Stimulated activated CD8-positive, alpha-beta memory T cell treated with anti-CD3 and anti-CD28 coated beads, Interleukin-4, amount 100 ng/mL, for 24 hours (primary cell): Measurements from ENCODE around the gene KIF26B.

Experiments
- DNase-seq: peaks from one replicate; pipeline ENCODE4 v3.0.0-alpha.2; 2020; ENCODE audit warnings: low read depth

KIF26B gene

GRCh38 chr1:245512181-245512888 lies 357.6 kb downstream of the KIF26B start:
- no peak for DNase-seq

GRCh38 chr1:245512980-245513578 lies 358.3 kb downstream of the KIF26B start:
- DNase-seq, result no peak

DNA sequence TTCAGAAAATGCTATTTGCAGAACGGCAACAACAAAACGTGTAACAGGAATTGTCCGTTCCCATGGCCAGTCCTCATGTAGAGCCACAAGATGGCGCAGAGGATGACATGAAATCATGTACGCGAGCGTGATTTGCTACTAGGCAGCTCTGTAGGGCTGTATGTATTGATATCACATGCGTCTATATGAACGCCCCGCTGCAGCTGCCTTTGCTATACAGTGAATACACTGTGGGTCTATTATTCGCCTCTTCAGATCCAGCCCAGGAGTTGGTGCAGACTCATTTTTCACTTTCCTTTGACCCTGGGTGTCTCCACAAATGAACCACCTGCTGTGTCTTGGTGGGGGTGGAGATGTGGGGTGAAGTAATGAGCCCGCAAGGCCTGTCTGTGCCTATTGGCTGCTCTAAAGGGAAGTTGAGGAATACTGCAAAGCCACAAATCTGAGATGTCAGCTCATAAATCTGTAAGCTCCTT lies 361.5 kb downstream of the KIF26B start:
- DNase-seq, result no peak

GRCh38 chr1:245520611-245521010 lies 365.8 kb downstream of the KIF26B start:
- DNase-seq, result no peak

DNA sequence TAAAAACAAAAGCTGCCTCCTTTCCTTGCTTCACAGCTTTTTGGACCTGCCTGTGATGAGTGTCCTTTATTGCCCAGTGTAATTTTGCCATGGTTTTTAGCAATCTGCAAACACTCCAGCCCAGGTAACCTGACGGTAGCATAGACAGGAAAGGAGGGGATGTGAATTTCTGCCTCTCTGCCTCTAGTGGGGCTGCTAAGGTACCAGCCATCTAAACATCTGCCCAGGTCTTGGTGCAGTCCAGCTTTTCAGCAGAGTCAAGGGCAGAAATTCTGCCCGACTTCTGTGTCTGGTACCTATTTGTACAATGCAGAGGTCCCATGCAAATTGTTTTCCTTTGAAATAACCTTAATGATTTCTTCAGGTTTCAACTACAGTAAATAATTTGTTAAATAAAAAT lies 371.4 kb downstream of the KIF26B start:
- DNase-seq, result no peak

GRCh38 chr1:245528258-245528635 lies 373.5 kb downstream of the KIF26B start:
- no peak for DNase-seq

DNA sequence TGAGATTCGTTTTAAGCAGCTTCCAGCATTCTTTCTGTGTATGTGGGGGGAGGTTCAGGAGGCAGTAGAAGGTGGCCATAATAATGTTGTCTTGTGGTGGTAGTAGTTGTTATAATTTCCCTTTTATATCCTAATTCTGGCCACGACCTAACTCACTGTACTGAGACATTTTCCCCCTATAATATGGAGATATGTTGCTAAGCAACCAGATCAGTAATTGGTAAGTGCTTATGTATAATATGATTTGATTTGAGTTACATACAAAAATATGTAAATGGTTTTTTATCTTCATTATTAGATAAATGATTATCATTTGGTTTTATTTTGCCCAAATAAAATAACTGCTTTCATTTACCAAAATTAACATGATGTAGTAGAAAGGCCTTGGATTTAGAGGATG lies 376.2 kb downstream of the KIF26B start:
- DNase-seq, result no peak

DNA sequence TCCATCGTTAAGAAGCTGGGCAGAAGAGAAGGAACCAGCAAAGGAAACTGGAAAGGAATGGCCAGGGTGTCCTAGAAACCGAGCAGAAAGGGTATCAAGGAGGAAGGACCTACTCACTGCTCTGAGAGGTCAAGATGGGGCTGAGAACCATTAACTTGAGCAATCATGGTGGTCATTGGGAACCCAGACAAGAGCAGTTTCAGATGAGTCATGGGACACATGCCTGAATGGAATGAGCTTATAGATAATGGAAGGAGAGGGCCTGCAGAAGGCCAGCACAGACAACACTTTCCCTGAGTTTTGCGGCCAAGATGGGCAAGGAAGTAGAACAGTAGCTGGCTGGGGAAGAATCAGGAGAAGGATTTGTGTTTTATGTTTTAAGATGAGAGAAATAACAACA lies 383.2 kb downstream of the KIF26B start:
- no peak for DNase-seq

- no peak for DNase-seq
These were observed 383.9 kb downstream of the KIF26B start for GRCh38 chr1:245538671-245539070.

GRCh38 chr1:245541369-245541768 lies 386.6 kb downstream of the KIF26B start:
- no peak for DNase-seq

GRCh38 chr1:245542365-245542764 lies 387.6 kb downstream of the KIF26B start:
- DNase-seq, result no peak

- DNase-seq, result no peak
These were observed 389.5 kb downstream of the KIF26B start for GRCh38 chr1:245544236-245544635.

DNA sequence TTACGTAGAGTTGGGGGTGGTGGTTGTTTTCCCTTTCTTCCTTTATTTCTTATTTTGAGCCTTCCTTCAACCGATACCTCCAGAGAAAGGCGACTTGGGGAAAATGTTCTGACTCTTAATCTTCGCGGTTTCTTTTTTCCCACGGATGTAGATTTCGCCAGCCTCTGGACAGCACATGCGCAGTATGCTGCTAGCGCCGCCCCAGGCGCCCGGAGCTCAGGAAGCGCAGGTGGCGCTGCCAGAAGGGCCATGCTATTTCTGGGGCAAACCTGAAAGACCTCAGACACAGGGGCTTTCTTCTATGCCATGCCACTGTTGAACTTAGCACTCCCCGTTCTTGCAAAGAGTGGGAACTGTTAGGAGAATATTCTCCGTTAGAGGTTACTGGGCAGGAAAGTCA lies 392.1 kb downstream of the KIF26B start:
- DNase-seq, result no peak

- DNase-seq, result no peak
These were observed 395.4 kb downstream of the KIF26B start for GRCh38 chr1:245549996-245550719.

DNA sequence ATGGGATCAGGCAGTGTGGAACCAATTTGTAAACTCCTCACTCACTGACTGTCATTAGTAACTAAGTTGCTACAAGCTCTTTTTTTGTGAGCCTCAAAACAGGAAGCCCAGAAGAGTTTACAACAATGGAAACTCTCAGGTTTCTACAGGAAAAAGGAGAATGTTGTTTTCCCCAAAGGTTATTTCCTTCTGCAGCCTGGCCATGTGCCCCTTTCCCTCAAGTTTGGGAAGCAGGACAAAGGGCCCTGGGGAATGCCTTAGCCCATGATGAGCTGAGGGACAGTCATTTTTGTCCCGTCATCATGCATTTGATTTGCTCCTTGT lies 395.9 kb downstream of the KIF26B start:
- DNase-seq, result no peak

- no peak for DNase-seq
These were observed 396.8 kb downstream of the KIF26B start for GRCh38 chr1:245551536-245551935.

DNA sequence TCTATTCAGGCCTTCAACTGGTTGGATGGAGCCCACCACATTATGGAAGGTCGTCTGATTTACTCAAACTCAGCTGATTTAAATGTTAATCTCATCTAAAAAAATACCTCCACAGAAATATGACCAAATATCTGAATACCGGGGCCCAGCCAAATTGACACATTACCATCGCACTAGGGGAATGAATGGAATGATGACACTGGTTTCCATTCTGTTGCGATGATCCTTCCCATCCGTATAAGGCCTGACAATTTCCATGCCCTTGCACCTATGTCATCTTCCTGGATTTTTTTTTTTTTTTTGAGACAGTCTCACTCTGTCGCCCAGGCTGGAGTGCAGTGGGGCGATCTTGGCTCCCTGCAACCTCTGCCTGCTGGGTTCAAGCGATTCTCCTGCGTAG lies 397.5 kb downstream of the KIF26B start:
- DNase-seq, result no peak

DNA sequence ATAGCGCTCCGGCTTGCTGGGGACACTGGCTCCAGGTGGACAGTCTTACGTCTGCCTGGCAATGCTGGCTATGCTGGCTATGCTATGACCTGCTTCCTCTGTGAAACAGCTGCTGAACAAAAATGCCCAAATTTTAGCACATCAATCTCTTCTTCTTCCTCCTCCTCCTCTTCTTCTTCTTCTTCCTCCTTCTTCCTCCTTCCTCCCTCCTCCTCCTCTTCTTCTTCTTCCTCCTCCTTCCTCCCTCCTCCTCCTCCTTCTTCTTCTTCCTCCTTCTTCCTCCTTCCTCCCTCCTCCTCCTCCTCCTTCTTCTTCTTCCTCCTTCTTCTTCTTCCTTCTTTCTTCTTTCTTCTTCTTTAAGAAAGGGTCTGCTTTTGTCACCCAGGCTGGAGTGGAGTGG lies 401.3 kb downstream of the KIF26B start:
- DNase-seq, result no peak

DNA sequence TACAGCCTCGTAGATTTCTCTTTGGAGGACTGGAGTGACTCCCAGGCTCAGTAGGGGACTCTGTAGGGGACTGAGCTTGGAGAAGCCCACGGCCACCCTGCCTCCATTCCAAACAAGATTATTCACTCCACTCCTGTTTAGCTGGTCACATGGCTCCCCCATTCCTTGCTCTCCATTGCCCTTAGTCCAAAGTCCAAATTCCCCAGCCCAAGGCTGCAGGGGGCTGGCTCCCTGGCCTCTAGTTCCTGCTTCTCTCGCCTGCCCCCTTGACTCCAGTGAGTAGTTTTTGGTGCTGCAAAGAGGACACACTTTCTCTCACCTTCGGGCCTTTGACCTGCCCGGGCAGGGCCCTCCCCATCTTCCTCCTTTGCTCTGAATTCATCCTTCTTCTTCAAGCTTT lies 403.3 kb downstream of the KIF26B start:
- no peak for DNase-seq

GRCh38 chr1:245560316-245560859 lies 405.6 kb downstream of the KIF26B start:
- no peak for DNase-seq

GRCh38 chr1:245561665-245562234 lies 407.0 kb downstream of the KIF26B start:
- no peak for DNase-seq

DNA sequence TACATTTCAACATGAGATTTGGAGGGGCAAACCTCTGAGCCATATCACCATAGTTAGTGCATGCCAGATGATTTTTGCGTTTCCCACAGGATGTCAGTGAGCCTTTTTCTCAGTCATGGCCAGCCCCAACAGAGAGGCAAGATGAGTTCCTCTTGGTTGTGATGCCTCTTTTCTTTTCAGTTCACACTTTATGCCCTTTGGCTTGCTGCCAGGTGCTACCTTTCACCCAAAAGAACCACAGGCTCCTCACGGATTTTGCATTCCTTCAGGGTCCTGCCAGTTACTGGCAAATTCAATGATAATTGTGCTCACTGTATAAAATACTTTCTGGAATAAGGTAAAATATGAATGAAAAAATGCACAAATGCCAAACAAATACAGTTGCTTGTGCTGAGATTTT lies 411.3 kb downstream of the KIF26B start:
- DNase-seq, result no peak

- no peak for DNase-seq
These were observed 412.2 kb downstream of the KIF26B start for GRCh38 chr1:245566952-245567351.
